HG03139 (cell line): Measurements from ENCODE around the gene PPFIBP2.

Source experiments
- ATAC-seq: cut with Tn5 transposase; IDR thresholded peaks from one replicate; pipeline ENCODE4 v1.9.1; 2021; ENCODE audit not compliant: unreplicated experiment

Gene PPFIBP2

DNA sequence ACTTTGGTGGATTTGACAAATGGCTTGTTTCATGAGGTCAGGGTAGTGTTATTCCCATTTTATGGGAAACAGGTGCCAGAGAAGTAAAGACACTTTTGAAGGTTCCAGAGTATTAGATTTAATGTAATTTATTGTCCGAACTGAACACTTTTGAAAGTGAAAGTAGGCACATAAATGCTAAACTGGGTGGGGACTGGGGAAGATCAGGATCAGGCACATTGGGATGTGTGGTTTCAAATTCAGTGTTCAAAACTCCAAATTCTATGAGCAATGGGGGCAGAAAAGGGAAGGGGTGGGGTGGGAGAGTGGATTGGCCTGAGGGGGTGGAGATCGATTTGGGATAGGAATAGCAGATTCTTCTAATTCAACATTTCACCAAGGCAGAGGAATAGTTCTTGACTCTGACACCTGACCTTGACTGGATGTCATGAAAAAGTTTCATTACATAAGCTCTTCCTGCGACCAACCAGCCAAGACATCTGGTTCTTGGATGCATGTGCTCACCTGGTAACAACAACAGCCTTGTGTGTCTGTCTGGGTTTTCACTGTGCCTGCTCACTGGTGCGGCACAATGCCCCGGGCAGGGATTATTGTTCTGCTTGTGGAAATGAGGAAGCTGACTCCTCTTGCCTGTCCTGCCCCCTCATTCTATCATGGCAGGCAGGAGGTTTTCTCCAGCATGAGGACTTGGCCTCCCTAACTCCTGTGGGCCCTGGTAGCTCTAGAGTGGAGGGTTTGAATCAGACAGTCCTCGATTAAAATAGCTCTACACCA lies 10.8 kb downstream of the PPFIBP2 start:
- no peak for ATAC-seq

DNA sequence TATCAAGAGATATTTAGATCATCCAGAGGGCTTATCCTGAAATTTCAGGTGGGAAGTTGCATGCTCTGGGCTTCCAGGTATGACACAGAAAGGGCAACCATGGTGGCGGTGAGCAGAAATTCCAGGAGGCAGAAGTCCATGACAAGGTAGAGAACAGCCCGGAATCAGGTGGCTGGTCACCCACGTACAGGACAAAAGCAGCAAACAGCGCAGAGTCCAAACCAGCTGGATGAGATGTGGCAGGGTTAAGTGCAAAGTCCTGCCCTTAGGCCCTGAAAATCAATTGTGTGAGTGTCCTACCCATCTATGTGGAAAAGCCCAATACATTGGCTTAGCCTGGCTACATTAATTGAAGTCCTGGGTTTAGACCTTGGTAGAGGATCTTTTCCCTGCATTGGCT lies 11.6 kb downstream of the PPFIBP2 start:
- no peak for ATAC-seq

DNA sequence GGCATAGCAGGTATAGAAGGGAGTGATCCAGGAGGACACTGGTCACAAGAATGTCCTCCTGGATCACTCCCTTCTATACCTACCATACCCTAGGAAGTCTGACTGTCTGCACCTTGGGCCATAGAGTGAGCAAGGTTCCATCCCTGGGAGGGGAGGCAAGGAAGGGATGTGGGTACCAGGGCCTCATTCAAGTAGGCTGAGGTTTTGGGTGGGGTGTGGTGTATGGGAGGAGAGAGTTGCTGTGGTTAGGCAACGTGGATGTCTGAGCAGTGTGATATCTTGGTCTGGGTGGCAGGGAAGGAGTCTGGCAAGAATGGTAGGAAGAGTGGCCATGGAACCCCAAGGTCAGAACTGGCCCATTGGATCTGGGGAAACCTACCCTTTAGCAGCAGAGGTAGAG lies 13.2 kb downstream of the PPFIBP2 start:
- ATAC-seq = no peak

DNA sequence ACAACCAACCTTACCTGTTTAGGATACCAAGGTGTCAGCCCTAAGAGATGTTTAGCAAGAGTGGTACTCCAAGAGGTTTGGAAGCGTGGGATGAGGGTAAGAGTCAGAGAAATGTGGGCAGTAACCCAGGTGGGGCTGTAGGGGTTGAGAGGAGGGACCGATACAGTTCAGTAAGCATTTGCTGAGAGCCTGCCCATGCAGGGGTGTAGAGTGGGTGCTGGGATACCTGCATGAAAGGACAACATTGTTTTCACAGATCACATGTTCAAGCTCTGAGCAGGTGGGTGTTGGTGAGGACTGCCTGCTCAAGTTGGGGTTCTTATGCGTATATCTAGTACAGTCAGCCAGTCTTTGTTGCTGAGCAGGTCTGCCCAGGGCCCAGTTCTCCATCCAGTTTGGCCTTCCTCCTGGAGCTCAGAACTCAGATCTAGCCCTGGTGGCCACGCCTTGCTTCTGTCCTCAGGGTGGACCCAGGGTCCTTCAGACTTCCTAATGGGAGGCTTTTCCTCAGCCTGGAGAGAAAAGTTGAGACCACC lies 14.8 kb downstream of the PPFIBP2 start:
- ATAC-seq = no peak

DNA sequence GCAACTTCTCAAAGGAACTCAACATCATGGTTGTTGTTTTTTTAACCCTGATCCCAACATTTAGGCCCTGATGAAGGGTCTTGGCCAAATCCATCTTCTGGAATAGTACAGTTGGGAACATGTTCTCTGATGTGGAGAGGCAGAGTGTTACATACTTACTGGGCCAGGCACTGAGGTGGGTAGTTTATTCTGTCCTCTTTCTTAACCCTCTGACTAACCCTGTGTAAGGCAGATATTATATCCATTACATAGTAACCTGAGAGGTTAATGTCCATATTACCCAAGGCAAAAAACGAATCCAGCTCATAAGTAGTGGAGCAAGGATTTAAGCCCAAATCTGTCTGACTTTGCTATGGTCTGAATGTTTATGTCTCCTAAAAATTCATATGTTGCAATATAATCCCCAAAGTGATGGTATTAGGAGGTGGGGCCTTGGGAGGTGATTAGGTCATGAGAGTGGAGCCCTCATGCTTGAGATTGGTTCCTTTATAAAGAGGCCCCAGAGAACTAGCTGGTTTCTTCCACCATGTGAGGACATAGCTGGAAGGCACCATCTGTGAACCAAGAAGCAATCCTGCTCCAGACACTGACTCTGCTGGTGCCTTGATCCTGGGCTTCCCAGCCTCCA lies 16.3 kb downstream of the PPFIBP2 start:
- no peak for ATAC-seq

DNA sequence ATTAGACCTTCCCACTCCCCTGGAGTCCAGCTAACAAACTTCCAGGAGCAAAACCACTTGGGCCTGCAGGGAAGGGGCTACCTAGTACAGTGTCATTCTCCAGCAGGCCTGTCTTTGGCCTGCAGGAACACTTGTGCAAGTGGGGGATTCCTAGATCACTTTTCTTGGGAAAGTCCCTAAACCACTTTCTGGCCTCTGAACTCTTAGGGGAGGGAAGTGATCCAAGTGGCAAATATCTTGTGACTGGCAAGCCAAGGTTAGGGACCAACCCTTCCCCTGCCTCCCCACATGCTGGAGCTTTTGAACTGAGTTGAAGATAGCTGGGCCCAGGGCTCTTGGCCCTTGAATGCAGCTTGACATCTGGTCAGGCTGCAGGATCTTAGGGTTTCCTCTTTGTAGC lies 17.2 kb downstream of the PPFIBP2 start:
- no peak for ATAC-seq

DNA sequence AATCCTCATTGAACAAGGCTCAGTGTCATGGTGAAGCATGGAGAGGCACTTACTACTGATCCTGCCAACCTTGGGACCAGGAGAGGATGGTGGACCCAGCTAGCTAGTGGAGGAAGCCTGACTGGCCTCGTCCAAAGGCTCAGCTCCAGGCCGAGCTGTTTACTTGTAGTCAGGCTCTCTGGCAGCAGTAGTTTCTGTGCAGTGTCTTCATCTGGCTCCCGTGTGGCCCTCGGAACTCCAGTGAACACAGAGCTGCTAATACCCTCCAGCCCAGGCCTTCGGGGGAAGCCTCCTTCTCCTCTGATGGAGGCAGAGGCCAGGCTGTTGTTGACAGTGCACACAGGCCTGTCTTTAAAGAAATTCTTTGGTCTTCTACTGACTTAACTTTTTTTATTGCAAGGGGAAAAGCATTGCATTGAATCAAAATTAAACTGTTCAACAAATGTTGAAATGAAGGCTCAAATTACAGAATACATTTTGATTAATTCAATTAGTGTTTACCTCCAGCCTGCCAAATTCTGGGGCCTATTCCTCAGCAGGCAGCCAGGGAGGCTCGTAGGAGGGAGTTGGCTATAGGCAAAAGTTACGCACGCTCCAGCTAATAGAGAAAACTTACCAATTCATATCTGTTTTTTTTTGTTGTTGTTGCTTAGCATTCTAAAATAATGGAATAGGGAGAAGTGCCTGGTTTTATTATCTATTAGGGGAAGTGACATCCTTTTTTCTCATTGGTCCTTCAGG lies 18.8 kb downstream of the PPFIBP2 start:
- ATAC-seq = no peak

DNA sequence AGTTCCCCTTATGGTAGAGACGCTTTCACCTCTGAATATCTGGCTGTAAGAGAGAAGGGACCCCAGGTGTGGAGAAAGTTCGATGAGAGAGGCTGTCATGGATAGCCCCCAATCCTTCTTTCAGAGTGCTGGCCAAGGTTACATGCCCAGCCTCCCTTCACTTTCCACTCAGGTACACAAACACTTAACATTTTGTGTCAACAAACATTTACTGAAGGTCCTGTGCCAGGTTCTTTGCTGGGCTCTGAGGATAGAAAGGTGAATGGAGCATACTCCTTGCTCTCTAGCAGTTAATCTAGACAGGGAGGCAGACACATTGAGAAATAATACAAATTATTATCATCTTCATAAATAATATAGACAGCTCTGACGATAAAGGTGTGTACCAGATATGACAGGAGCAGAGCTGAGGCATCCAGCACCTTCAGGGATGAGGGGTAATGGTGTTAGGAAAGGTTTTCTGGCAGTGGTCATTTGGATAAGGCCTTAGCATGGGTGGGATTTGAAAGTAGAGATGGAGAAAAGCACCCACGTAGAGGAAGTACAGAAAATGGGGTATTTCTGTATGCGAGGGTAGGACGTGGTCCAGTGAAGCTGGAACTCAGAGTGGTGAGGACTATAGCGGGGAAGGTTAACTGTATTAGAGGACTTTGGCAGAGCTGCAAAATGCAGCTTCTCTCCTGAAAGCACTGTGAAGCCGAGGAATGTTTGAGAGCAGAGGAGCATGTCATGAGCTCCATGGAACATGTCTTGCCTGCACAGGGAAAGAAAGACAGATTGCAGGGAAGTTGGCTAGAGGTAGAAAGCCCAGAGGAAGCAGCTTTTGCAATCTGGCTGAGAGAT lies 19.6 kb downstream of the PPFIBP2 start:
- peak; percentile 20 for ATAC-seq

DNA sequence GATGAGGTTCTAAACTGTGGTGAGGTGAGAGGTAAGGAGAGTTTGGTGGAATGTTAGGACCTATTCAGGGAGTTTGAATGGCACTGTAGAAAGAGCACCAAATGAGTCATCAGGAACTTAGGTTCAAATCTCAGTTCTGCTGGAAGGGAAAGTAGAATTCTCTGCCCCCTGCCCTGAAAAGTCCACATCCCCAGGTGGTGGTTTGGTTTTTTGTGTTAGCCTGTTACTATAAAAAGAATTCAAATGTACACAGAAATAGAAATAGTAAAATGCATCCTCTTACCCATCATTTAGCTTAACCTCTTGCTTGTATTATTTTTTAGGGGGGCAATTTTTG lies 20.2 kb downstream of the PPFIBP2 start:
- ATAC-seq = peak; percentile 45

DNA sequence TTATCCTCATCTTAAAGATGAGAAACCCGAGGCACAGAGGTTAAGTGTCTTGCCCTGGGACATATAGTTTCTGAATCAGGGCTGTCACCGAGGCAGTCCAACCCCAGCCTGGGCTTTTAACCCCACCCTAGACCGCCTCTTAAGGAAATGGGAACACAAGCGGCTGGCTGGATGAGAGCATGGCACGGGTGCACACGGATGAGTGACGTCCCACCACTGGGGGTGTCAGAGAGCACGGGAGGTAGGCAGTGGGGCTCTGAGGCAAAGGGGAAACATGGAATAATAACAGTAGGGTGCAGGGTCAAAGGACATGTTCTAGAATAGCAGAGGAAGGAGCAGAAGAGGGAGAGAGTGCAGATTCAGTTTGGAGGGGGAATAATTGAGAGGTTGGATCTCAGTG lies 22.3 kb downstream of the PPFIBP2 start:
- no peak for ATAC-seq

DNA sequence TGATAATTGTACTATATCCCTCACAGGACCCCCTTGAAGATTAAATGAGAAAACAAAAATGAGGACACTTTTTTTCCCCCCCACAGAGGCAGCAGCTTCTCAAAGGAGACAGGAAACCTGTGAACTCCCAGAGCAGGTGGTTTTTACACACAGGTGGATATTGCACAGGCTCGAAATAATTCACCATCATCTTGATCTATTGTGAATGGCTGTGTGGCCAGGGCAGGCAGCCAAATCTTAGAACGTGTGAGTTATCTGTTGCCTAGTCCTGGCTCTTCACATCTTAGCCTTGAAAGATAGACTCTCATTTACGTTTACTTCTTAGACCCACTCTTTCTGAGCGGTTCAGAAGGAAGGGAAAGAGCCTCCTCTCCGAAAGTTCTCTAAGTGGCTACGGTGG lies 23.5 kb downstream of the PPFIBP2 start:
- ATAC-seq = no peak

DNA sequence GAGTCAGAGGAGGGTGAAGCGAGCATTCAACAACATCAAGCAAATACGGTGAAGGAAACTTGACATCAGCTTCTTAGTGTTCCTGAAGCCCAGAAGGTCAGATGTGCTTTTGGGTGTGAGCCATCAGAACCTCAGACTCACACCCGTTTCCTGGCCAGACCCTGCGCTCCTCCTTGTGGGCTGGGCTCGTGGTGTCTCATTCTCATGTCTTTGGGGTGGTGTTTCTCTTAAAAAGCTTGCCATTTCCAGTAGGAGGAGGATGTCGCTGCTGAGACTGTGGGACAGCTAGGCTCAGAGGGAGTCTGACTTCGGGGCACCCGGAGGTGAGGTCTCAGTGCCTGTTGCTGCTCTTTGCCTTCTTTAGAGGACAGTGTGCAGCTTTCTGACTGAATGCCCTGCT lies 24.2 kb downstream of the PPFIBP2 start:
- no peak for ATAC-seq

DNA sequence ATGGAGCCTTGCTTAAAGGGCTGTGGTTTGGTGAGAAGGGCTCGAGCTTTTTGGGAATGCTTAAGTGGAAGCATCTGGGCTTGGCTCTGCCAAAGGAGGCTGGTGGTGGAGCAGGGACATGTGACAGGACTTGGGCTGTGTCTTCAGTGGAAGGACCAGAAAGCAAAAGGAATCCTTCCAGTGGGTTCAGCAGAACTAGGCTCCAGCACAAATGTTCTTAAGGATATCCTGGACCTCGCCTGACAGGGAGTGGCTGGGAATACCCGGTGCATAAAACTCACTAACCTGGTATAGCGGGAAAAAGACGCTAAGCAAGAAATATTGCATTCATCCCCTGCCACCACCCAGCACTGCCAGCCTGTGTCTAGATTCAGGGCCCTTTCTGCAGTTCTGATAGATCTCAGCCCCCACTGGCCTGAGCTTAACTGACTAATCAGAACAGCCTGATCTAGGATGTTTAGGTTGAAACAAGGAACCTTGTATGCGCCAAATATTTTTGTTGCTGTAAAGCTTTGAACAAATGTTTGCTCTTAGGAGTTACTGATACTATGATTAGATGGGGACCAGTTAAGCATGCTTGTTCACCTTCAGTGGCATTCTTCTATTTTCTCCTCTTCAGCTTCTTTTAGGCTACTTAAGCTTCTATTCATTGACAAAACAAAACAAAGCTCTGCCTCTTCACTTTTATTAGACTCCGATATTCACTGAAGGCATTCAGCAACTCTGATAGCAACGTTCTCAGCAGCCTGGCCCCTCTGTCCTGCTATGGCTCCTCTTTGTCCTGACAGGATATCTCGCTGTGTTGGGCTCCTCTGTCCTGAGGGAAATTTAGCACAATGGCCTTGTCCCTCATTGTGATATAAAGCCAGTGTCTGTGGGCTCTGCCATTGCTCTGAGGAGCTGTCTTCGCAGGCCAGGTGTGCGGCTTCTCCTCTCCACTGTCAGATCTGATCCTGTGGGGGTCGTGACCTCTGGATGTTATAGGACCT lies 25.0 kb downstream of the PPFIBP2 start:
- ATAC-seq = no peak

DNA sequence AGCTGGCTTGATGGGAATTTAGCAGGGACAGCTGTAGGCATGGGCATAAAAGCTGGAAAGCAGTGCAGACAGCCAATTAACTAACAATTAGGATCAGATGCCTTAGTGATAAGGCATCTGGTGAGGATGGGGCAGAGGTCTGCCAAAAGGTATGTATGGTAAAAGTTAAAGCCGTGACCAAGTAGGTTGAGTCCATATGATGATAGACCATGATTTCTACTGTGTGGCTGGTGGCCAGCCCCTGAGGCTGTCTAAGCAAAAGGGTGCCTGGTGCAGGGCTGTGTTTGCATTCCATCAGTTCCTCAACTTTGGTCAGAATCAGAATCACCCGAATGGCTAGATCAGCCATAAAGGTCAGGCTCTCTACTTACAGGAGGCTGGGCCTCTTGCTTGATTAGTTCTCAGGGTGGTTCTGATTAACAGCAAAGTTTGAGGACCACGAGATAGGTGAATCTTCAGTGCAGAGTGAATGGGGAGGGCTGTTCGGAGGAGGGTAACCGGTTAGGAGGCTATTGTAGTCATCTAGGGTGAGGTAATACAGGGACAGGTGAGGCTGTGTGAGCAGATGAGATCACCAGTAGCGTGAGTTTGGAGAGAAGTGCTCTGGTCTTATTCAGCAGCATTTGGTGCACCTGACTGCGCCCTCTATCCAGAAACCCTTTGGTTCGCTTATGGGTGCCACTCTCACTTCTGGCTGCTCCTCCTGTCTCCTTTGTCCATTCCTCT lies 27.2 kb downstream of the PPFIBP2 start:
- ATAC-seq = no peak

DNA sequence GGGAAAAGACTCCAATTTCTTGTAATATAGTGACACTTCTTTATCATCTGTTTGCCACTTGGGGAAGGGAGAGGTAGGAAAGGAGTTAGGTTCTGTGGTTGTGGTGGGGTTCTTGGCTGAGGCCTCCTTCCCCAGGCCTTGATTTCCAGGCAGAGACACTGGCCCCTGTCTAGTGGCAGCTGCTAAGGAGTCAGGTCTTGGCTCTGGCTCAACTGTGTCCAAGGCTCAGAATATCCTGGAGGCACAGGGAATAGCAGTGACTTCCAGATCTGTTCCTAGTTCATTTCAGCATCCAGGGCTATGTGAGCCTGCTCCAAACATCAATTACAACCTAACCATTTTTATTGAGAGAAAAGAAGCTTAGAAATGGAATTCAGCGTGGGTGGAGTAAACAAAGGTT lies 29.5 kb downstream of the PPFIBP2 start:
- ATAC-seq = no peak

DNA sequence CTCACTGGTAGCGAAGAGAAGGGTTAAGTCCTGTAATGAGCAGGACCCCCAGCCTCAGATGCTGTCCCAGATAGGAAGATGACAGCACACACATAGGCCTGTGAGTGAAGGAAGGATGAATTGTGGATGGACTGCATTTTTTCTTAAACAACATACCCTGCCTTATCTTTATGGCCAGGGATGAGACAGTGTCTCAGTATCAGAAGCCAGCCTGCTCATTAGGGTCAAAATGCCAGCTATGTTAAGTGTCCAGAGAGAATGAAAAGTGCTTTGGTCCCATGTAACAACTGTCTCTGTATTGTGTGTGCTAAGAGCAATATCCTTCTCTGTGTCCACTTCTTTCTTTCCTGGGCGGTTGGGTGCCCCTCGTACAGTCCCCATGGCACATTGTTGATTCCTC lies 30.2 kb downstream of the PPFIBP2 start:
- no peak for ATAC-seq

DNA sequence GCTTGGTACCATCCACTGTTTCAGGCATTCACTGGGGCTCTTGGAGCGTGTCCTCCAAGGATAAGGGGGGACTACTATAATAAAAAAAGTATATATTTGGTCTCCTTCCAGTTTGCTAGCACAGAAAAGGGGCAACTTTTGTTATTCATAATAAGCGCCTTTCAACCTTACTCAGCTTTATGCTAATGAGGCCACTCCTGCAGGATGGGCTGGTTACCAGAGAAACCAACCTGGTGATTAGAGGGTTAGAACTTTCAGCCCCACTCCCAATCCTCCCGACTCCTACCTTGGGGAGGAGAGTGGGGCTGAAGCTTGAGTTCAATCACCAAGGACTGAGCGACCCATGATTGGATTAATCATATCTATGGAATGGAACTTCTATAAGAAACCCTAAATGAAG lies 31.8 kb downstream of the PPFIBP2 start:
- no peak for ATAC-seq

DNA sequence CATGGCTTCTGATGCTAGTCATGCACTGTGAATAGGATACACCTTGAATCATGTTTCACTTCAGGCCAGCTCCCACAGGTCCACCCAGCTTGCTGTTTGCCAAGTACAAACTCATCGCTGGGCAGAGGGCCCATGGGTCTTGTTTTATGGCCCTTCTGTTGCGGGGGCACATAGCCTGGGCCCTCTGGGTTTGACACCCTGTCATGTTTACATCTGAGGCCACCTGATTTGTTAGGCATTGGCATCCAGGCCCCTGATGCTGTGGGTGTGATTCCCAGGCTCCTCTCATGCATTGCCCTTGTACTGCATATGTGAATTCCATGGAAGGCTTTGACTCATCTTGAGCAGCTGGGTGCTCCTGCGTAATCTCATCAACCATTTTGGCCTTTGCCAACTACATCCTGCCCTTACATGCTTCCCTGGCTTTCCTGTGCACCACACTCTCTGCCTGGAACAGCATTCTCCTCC lies 32.6 kb downstream of the PPFIBP2 start:
- no peak for ATAC-seq

DNA sequence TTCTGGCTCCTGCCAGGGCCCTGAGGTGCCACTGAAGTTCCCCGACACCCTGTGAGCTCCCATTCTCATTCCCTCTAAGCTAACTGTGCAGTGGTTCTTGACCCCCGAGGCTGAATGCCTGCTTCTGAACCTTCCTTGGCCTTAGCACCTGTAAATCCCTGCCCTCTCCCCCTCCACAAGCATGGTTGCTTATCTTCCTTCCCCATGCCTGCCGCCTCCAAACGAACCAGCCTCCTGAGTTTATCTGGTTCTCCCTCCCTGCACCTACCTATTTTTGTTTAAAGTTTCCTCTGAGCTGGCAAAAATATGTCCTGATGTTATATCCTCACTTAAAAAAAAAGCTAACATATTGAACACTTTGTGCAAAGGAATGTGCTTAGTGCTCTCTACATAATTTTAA lies 33.9 kb downstream of the PPFIBP2 start:
- no peak for ATAC-seq
